CD4-positive, CD25-positive, alpha-beta regulatory T cell (primary cell): ENCODE results near the gene GARIN3. TPM values are rescaled to one million over a fixed set of nuclear protein-coding genes. Genes with fewer than 3 reads are reported as not detected.

Source experiments
- ATAC-seq, 2 donors: fragments of 150-1000 bp; cut with Tn5 transposase; one replicate each; pipeline ENCODE4 v1.10.0; 2021; ENCODE audit warnings: low read depth in 2 of 2, moderate number of reproducible peaks in 2 of 2, moderate library complexity in 1 of 2
- DNase-seq, 3 donors: peaks; one replicate each; pipeline versions ENCODE4 v3.0.0 to v3.0.0-alpha.2; 2012 to 2022; ENCODE audit warnings: mixed read lengths in 1 of 3
- H3K27ac ChIP-seq: one replicate; pipeline ENCODE4 v1.7.0; 2013; ENCODE audit warnings: mild to moderate bottlenecking, low read length; ENCODE audit not compliant: insufficient read depth, poor library complexity, severe bottlenecking
- H3K27me3 ChIP-seq: one replicate; pipeline ENCODE4 v1.7.0; 2013; ENCODE audit warnings: low read length; ENCODE audit not compliant: control insufficient read depth, insufficient read depth
- H3K36me3 ChIP-seq: one replicate; pipeline ENCODE4 v1.7.0; 2013; ENCODE audit warnings: mild to moderate bottlenecking, low read length, moderate library complexity; ENCODE audit not compliant: control insufficient read depth, insufficient read depth
- H3K4me1 ChIP-seq: 2 replicates; pipeline ENCODE4 v1.7.0; 2013; ENCODE audit warnings: mild to moderate bottlenecking, low read length; ENCODE audit not compliant: insufficient read depth, control insufficient read depth, poor library complexity, severe bottlenecking
- H3K4me3 ChIP-seq: one replicate; pipeline ENCODE4 v1.7.0; 2013; ENCODE audit warnings: low read depth, mild to moderate bottlenecking, low read length, moderate library complexity
- H3K9me3 ChIP-seq, 2 experiments: 1 replicate in 1 of 2; 2 replicates in 1 of 2; pipeline ENCODE4 v1.7.0; 2013; ENCODE audit warnings: low read length in 2 of 2, mild to moderate bottlenecking in 1 of 2, moderate library complexity in 1 of 2; ENCODE audit not compliant: control insufficient read depth in 2 of 2
- H3K27ac Mint-ChIP-seq, 3 donors: one replicate each; pipeline ENCODE4 v1.8.0; 2020 to 2022; ENCODE audit warnings: mild to moderate bottlenecking in 3 of 3, mixed read lengths in 3 of 3, moderate library complexity in 2 of 3
- H3K27me3 Mint-ChIP-seq: one replicate; pipeline ENCODE4 v1.8.0; 2022; ENCODE audit warnings: mild to moderate bottlenecking, mixed read lengths
- H3K36me3 Mint-ChIP-seq: one replicate; pipeline ENCODE4 v1.8.0; 2020; ENCODE audit warnings: mixed read lengths
- H3K4me1 Mint-ChIP-seq, 4 donors: one replicate each; pipeline ENCODE4 v1.8.0; 2020 to 2022; ENCODE audit warnings: mixed read lengths in 4 of 4, mild to moderate bottlenecking in 1 of 4
- H3K4me3 Mint-ChIP-seq, 4 donors: one replicate each; pipeline ENCODE4 v1.8.0; 2020 to 2022; ENCODE audit warnings: mild to moderate bottlenecking in 4 of 4, mixed read lengths in 4 of 4, moderate library complexity in 3 of 4
- H3K9me3 Mint-ChIP-seq, 7 donors: one replicate each; pipeline ENCODE4 v1.8.0; 2020 to 2022; ENCODE audit warnings: mixed read lengths in 7 of 7, mild to moderate bottlenecking in 3 of 7, moderate library complexity in 2 of 7
- polyA plus RNA-seq, 4 donors: library from polyadenylated mRNA; unstranded; fragments of 300-500 nt; fragmentation: Illumina TruSeq; gene quantifications; one replicate each; pipeline ENCODE4 v1.2.3, GENCODE V29; 2021
- total RNA-seq: library from RNA; stranded (reverse); gene quantifications from one replicate; pipeline ENCODE4 v1.2.3, GENCODE V29; 2022

The GARIN3 gene
- total and polyA plus RNA-seq, 5 donors from 2014 or later, result not detected

- Histone ChIP-seq H3K27me3 (no peaks in the 10 kb centered on the region), H3K36me3 (peaks cover 64% of the 10 kb centered on the region), H3K4me1 (peaks cover 64% of the 10 kb centered on the region), H3K27ac (peak overlapping the region; percentile 90), H3K9me3 (no peaks in the 10 kb centered on the region), H3K4me3 (peak overlapping the region; percentile 100)
- Mint-ChIP-seq H3K4me3 (peak overlapping the region; percentile 95 to 99 (median 99)), H3K27me3 (no peaks in the 10 kb centered on the region), H3K9me3 (peaks cover 0 to 2% (median 0%) of the 10 kb centered on the region in 7 donors), H3K27ac (peak overlapping the region; percentile 92 to 96 (median 93)), H3K36me3 (peaks cover 67% of the 10 kb centered on the region), H3K4me1 (peaks cover 17 to 57% (median 38%) of the 10 kb centered on the region in 4 donors)
- ATAC-seq (no peak), DNase-seq (no peak)
These were observed 18.1 kb upstream of the GARIN3 start for GRCh38 chr5:157184117-157184670.

DNA sequence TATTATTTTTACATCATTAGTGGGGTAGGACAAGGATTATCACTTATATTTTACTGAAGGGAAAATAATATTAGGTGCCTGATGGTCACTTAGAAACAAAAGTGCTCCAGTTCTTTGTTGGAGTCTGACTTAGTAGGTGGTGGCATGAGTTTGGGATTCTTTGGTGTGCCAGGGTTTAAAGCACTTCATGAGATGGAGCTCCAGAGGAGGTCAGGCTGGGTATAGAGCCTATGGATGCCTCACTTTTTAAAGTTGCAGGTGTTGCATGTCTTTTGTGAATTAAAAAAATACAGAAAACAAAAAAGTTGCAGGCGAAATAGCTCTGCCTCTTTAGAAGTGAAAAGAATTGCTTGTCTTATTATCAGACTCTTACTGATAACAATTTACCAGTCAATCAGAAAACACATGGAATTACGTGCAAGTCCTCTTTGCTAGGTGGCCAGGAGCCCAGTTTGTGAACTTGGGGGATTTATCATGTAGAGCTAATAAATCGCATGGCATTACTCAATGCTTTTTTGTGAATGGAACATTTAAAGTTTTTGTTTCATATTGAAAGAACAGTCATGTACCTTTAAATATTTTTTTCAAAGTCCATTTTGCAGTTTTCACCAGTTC is 16.2 kb upstream of the GARIN3 start:
- DNase-seq (peak in 1 of 3 donors; percentile 51), ATAC-seq (no peak)
- Histone ChIP-seq H3K9me3 (no peaks in the 10 kb centered on the region), H3K4me3 (peak overlapping the region; percentile 100), H3K27me3 (no peaks in the 10 kb centered on the region), H3K27ac (peak overlapping the region; percentile 90), H3K4me1 (peaks cover 58% of the 10 kb centered on the region), H3K36me3 (peaks cover 45% of the 10 kb centered on the region)
- no peaks in the 10 kb centered on the region for H3K27me3 Mint-ChIP-seq
- peaks cover 0 to 2% (median 0%) of the 10 kb centered on the region in 7 donors for H3K9me3 Mint-ChIP-seq
- peaks cover 18 to 58% (median 38%) of the 10 kb centered on the region in 4 donors for H3K4me1 Mint-ChIP-seq
- peak overlapping the region; percentile 96 to 99 (median 97) for H3K27ac Mint-ChIP-seq
- peaks cover 56% of the 10 kb centered on the region for H3K36me3 Mint-ChIP-seq
- peak overlapping the region; percentile 95 to 100 (median 99) for H3K4me3 Mint-ChIP-seq

DNA sequence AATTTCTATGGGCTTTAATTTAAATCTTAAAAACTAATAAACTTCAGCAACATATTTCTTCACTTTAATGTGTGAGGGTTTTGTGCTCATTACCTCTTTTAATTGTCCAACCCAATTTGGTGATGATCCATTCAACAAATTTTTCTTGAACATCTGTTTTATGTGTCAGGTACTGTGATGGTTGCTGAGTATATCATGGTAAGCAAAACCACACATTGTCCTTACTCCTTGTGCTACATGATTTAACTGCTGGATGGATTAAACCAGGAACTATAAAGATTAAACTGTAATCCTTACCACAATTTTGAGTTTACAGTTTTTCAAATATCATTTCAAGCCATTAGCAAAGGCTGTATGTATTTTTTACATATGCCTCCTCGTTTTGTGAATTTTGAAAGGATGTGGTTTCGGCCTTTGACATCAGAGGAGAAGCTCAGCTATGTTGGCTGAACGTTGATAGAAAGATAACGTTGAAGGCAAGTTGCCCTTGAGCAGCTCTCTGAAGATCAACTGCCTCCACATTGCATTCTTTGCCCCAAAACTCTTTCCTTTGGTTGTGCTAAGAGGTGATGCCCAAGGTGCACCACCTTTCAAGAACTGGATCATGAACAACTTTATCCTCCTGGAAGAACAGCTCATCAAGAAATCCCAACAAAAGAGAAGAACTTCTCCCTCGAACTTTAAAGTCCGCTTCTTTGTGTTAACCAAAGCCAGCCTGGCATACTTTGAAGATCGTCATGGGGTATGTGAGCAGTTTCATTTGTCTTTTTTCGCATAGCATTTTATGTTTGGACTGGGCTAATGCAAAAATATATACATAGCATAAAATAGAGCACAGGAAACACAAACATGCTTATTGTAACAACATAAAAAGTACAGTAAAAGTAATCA is 14.6 kb upstream of the GARIN3 start, which contains the start of gene ITK:
TSS of gene ITK (plus strand) at position 467 of the 891 bp plus-strand sequence. CDS start at position 605, 138 bp downstream.
- Mint-ChIP-seq H3K4me1 (peaks cover 12 to 56% (median 29%) of the 10 kb centered on the region in 4 donors), H3K27ac (peak within 1 kb of the TSS; percentile 96 to 99 (median 97)), H3K36me3 (peaks cover 42% of the 10 kb centered on the region), H3K4me3 (peak within 1 kb of the TSS; percentile 95 to 100 (median 99)), H3K27me3 (no peaks in the 10 kb centered on the region), H3K9me3 (peaks cover 0 to 2% (median 0%) of the 10 kb centered on the region in 7 donors)
- H3K4me1 ChIP-seq, result peaks cover 42% of the 10 kb centered on the region
- peaks cover 30% of the 10 kb centered on the region for H3K36me3 ChIP-seq
- peak within 1 kb of the TSS; percentile 100 for H3K4me3 ChIP-seq
- no peaks in the 10 kb centered on the region for H3K27me3 ChIP-seq
- DNase-seq, result peak; percentile 38 to 93 (median 85)
- ATAC-seq, result peak; percentile 92
- H3K9me3 ChIP-seq, result no peaks in the 10 kb centered on the region
- peak within 1 kb of the TSS; percentile 90 for H3K27ac ChIP-seq

DNA sequence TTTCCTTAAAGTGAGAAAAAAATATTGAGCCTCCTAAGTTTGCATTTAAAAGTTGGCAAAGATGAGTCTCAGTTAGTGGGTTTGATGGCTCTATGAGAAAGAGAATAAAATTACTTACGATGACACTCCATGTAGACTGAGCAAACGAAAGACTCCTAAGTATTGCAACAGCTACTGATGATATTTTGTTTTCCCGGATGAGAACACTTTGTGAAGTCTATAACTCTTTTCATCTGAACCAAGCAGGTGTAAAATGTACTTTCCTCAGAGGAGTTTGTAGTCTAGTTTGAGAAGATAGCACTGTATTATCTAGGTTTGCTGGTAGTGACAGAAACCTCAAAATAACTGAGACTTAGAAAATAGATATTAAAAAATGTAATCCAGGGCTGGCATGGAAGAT is 12.9 kb upstream of the GARIN3 start:
- Histone ChIP-seq H3K4me3 (peak overlapping the region; percentile 100), H3K27me3 (no peaks in the 10 kb centered on the region), H3K4me1 (peaks cover 36% of the 10 kb centered on the region), H3K36me3 (peaks cover 17% of the 10 kb centered on the region), H3K27ac (peak overlapping the region; percentile 90), H3K9me3 (no peaks in the 10 kb centered on the region)
- H3K27me3 Mint-ChIP-seq, result no peaks in the 10 kb centered on the region
- peaks cover 32% of the 10 kb centered on the region for H3K36me3 Mint-ChIP-seq
- peak overlapping the region; percentile 91 to 99 (median 96) for H3K27ac Mint-ChIP-seq
- H3K4me3 Mint-ChIP-seq, result peak overlapping the region; percentile 85 to 100 (median 97)
- peaks cover 0 to 2% (median 0%) of the 10 kb centered on the region in 7 donors for H3K9me3 Mint-ChIP-seq
- peaks cover 12 to 61% (median 41%) of the 10 kb centered on the region in 4 donors for H3K4me1 Mint-ChIP-seq
- ATAC-seq (no peak), DNase-seq (no peak)

DNA sequence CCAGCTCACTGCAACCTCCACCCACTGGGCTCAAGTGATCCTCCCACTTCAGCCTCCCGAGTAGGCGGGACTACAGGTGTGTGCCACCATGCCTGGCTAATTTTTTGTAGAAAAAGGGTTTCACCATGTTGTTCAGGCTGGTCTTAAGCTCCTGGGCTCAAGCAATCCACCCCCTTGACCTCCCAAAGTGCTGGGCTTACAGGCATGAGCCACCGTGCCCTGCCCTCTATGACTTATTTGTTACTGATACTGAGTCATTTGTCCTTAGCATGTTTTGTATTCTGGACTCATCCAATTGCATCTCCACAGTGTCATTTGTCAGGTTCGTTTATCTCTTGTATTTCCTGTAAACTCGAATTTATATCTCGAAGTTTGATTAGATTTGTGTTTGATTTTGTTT is 11.9 kb upstream of the GARIN3 start:
- H3K9me3 ChIP-seq, result no peaks in the 10 kb centered on the region
- peaks cover 22% of the 10 kb centered on the region for H3K36me3 Mint-ChIP-seq
- ATAC-seq (no peak), DNase-seq (no peak)
- peaks cover 40% of the 10 kb centered on the region for H3K4me1 ChIP-seq
- peak overlapping the region; percentile 91 to 99 (median 96) for H3K27ac Mint-ChIP-seq
- H3K36me3 ChIP-seq, result peaks cover 7% of the 10 kb centered on the region
- peaks cover 13 to 66% (median 43%) of the 10 kb centered on the region in 4 donors for H3K4me1 Mint-ChIP-seq
- H3K4me3 Mint-ChIP-seq, result peak overlapping the region; percentile 10 to 99 (median 66)
- no peaks in the 10 kb centered on the region for H3K27me3 ChIP-seq
- H3K27me3 Mint-ChIP-seq, result no peaks in the 10 kb centered on the region
- H3K9me3 Mint-ChIP-seq, result peaks cover 0 to 2% (median 0%) of the 10 kb centered on the region in 7 donors
- peak overlapping the region; percentile 90 for H3K27ac ChIP-seq
- H3K4me3 ChIP-seq, result peak overlapping the region; percentile 100

- DNase-seq (no peak), ATAC-seq (no peak)
- peaks cover 0 to 9% (median 2%) of the 10 kb centered on the region in 7 donors for H3K9me3 Mint-ChIP-seq
- Histone ChIP-seq H3K36me3 (no peaks in the 10 kb centered on the region), H3K27ac (no peak overlapping the region), H3K4me3 (no peak overlapping the region), H3K4me1 (peaks cover 51% of the 10 kb centered on the region), H3K27me3 (no peaks in the 10 kb centered on the region), H3K9me3 (no peaks in the 10 kb centered on the region)
- H3K4me3 Mint-ChIP-seq, result peak overlapping the region in 3 of 4 donors; percentile 2 to 73 (median 60)
- H3K27ac Mint-ChIP-seq, result peak overlapping the region; percentile 76 to 93 (median 82)
- peaks cover 33 to 88% (median 60%) of the 10 kb centered on the region in 4 donors for H3K4me1 Mint-ChIP-seq
- H3K27me3 Mint-ChIP-seq, result no peaks in the 10 kb centered on the region
- peaks cover 4% of the 10 kb centered on the region for H3K36me3 Mint-ChIP-seq
These were observed 9.1 kb upstream of the GARIN3 start for GRCh38 chr5:157175071-157175612.

- Mint-ChIP-seq H3K27me3 (no peaks in the 10 kb centered on the region), H3K4me3 (peak overlapping the region; percentile 56 to 78 (median 72))
- ATAC-seq, result peak; percentile 95 to 97
These were observed 6.3 kb upstream of the GARIN3 start for GRCh38 chr5:157172403-157172802.

More at GRCh38 chr5:157172403-157172802, 6.3 kb upstream of the GARIN3 start:
- DNase-seq, result peak; percentile 57 to 90 (median 67)
- H3K9me3 Mint-ChIP-seq, result peaks cover 0 to 10% (median 2%) of the 10 kb centered on the region in 7 donors
- H3K4me1 ChIP-seq, result peaks cover 36% of the 10 kb centered on the region
- peaks cover 28 to 84% (median 54%) of the 10 kb centered on the region in 4 donors for H3K4me1 Mint-ChIP-seq
- peak overlapping the region; percentile 89 for H3K27ac ChIP-seq
- H3K36me3 ChIP-seq, result no peaks in the 10 kb centered on the region
- no peaks in the 10 kb centered on the region for H3K9me3 ChIP-seq
- peak overlapping the region; percentile 84 to 92 (median 87) for H3K27ac Mint-ChIP-seq
- H3K36me3 Mint-ChIP-seq, result no peaks in the 10 kb centered on the region
- H3K4me3 ChIP-seq, result peak overlapping the region; percentile 70
- no peaks in the 10 kb centered on the region for H3K27me3 ChIP-seq
